ENCODE measurements around the gene EPHA2. TPM values are rescaled to one million over a fixed set of nuclear protein-coding genes. Genes with fewer than 3 reads are reported as not detected.
"Not testable (repeated sequence)": the region's sequence is repeated elsewhere in the genome, so short reads cannot be mapped to it uniquely, and the experiment has no call there.

The EPHA2 gene
- total and polyA plus RNA-seq, 2 experiments from 2014 or later, result 9.8 to 26.2 TPM

GRCh38 chr1:16109571-16109970 lies 46.3 kb downstream of the EPHA2 start:
- Histone ChIP-seq H3K27me3 (no peaks in the 10 kb centered on the region), H3K4me1 (ENCODE audit: low read depth) (peaks cover 23% of the 10 kb centered on the region), H3K9me3 (ENCODE audit: low read depth) (no peaks in the 10 kb centered on the region), H3K36me3 (no peaks in the 10 kb centered on the region), H3K4me3 (no peak overlapping the region), H3K27ac (no peak overlapping the region)
- TF ChIP-seq CTCF (IDR thresholded peaks at IDR 0.05; ENCODE audit: low read depth, low read length), result no peak
- no peak for DNase-seq (ENCODE audit: low read depth in 1 of 2, low spot score in 1 of 2)

DNA sequence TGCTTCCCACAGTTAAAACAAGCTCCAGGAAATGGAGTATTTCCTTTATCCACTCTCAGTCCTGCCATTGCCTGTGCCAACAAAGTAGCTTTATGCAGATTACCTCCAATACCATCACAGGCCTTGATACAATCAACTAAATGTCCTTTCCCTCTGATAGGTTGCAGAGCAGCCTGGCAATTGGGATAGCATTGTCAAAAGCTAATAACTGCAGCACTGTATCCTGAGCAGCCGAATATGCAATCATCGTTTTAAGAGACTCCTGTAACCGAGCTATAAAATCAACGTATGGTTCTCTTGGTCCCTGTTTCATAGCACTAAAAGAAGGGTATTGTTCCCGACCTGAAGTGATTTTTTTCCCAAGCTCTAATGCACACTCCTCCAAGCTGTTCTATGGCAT lies 48.8 kb downstream of the EPHA2 start:
- H3K36me3 ChIP-seq; H3K4me1 ChIP-seq (ENCODE audit: low read depth); DNase-seq (ENCODE audit: low read depth in 1 of 2, low spot score in 1 of 2); H3K27ac ChIP-seq; H3K4me3 ChIP-seq; H3K27me3 ChIP-seq; H3K9me3 ChIP-seq (ENCODE audit: low read depth): not testable (repeated sequence)

DNA sequence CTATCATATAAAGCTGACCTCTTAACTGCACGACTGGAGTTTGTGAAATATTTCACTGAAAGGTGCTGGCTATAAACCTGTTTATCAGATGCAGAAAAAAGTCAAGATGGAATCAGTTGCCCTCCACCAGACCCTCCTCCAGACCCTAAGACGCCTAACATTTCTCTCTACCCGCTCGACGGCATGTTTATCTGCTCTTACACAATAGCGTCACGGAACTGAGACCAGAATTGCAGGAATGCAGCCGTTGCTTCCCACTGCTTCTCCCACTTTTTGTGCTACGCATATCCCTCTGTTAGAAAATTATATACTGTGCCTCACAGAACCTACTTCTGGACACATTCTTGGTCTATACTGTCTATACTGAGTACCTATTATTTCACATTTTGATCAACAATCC lies 54.2 kb downstream of the EPHA2 start:
- Histone ChIP-seq H3K27me3 (no peaks in the 10 kb centered on the region), H3K4me3 (no peak overlapping the region), H3K27ac (no peak overlapping the region), H3K4me1 (ENCODE audit: low read depth) (no peaks in the 10 kb centered on the region), H3K36me3 (no peaks in the 10 kb centered on the region), H3K9me3 (ENCODE audit: low read depth) (no peaks in the 10 kb centered on the region)
- DNase-seq (ENCODE audit: low read depth in 1 of 2, low spot score in 1 of 2), result peak in 1 of 2 donors; percentile 74
- no peak for TF ChIP-seq CTCF (IDR thresholded peaks at IDR 0.05; ENCODE audit: low read depth, low read length)

DNA sequence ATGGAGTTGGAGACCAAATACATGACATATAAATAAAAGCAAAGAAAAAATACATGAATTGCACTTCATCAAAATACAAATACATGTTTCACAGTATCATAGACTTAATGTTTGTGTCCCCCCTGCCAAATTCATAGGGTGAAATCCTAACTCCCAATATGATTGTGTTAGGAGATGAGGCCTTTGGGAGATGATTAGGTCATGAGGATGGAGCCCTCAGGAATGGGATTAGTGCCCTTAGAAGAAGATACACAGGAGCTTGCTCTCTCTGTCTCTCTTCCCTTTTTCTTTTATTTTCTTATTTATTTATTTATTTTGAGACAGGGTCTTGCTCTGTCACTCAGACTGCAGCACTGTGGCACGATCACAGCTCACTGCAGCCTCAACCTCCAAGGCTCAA lies 56.5 kb downstream of the EPHA2 start:
- no peak for TF ChIP-seq CTCF (IDR thresholded peaks at IDR 0.05; ENCODE audit: low read depth, low read length)

DNA sequence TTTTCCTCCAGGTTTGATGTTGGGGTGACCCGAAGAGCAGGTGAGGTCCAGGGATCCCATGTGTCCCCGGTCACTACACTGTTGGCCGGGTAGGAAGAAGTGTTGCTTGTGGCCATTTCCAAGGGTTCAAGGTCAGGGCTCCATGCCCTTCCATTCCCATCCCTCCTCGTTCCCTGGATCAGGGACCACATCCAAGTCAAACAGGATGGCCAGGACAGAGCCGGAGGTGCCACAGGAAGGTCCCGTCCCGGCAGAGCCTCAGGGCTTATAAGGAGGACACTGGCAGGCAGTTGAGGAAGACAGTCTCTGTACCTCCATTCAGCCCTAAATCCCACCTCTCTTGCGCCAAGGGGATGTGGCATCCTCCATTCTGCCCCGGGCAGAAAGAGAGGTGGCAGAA lies 60.4 kb downstream of the EPHA2 start:
- DNase-seq (ENCODE audit: low read depth in 1 of 2, low spot score in 1 of 2), result no peak
- Histone ChIP-seq H3K27ac (no peak overlapping the region), H3K9me3 (ENCODE audit: low read depth) (no peaks in the 10 kb centered on the region), H3K27me3 (no peaks in the 10 kb centered on the region), H3K36me3 (no peaks in the 10 kb centered on the region), H3K4me1 (ENCODE audit: low read depth) (no peaks in the 10 kb centered on the region), H3K4me3 (no peak overlapping the region)
- TF ChIP-seq CTCF (IDR thresholded peaks at IDR 0.05; ENCODE audit: low read depth, low read length), result no peak

More for the DNA sequence above, 56.5 kb downstream of the EPHA2 start:
- Histone ChIP-seq H3K27me3 (no peaks in the 10 kb centered on the region), H3K4me1 (ENCODE audit: low read depth) (no peaks in the 10 kb centered on the region), H3K27ac (no peak overlapping the region), H3K36me3 (no peaks in the 10 kb centered on the region), H3K9me3 (ENCODE audit: low read depth) (no peaks in the 10 kb centered on the region), H3K4me3 (no peak overlapping the region)
- no peak for DNase-seq (ENCODE audit: low read depth in 1 of 2, low spot score in 1 of 2)

DNA sequence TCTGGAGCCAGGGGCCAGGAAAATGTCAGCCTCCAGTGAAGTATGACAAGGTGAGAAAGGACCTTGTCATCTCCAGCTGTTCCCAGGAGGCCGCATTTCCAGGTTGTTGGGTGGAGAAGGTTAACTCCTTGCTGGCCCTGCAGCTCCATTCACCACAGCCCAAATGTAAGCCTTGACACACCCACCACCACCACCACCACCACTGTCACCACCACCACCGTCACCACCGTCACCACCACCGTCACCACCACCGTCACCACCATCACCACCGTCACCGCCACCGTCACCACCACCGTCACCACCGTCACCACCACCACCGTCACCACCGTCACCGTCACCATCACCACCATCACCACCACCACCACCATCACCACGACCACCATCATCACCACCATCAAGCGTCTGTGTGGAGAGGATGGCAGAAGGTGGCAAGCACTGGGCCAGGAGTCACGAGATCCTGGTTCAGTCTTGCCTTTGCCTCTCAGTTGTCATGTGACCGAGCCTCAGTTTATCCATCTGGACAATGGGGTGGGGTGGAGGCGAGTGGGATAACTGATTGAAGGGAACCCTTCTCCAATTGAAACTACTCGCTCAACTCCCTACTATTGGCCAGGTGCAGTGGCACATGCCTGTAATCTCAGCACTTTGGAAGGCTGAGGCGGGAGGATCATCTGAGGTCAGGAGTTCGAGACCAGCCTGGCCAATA lies 61.3 kb downstream of the EPHA2 start:
- no peaks in the 10 kb centered on the region for H3K27me3 ChIP-seq
- no peaks in the 10 kb centered on the region for H3K36me3 ChIP-seq
- DNase-seq (ENCODE audit: low read depth in 1 of 2, low spot score in 1 of 2), result no peak
- no peak overlapping the region for H3K4me3 ChIP-seq
- TF ChIP-seq CTCF (IDR thresholded peaks at IDR 0.05; ENCODE audit: low read depth, low read length), result no peak
- no peaks in the 10 kb centered on the region for H3K9me3 ChIP-seq (ENCODE audit: low read depth)
- no peaks in the 10 kb centered on the region for H3K4me1 ChIP-seq (ENCODE audit: low read depth)
- no peak overlapping the region for H3K27ac ChIP-seq

Data from cardiac muscle cell (in vitro differentiated cells and primary cell).